HG02763 (cell line): Measurements from ENCODE around the gene GUCY1B1.
A peak's percentile ranks its signal among the peaks of the same experiment; 100 is the strongest.

ENCODE experiments used
- ATAC-seq: cut with Tn5 transposase; IDR thresholded peaks from one replicate; pipeline ENCODE4 v1.9.1; 2021; ENCODE audit warnings: mild to moderate bottlenecking, moderate library complexity; ENCODE audit not compliant: unreplicated experiment

Gene GUCY1B1

DNA sequence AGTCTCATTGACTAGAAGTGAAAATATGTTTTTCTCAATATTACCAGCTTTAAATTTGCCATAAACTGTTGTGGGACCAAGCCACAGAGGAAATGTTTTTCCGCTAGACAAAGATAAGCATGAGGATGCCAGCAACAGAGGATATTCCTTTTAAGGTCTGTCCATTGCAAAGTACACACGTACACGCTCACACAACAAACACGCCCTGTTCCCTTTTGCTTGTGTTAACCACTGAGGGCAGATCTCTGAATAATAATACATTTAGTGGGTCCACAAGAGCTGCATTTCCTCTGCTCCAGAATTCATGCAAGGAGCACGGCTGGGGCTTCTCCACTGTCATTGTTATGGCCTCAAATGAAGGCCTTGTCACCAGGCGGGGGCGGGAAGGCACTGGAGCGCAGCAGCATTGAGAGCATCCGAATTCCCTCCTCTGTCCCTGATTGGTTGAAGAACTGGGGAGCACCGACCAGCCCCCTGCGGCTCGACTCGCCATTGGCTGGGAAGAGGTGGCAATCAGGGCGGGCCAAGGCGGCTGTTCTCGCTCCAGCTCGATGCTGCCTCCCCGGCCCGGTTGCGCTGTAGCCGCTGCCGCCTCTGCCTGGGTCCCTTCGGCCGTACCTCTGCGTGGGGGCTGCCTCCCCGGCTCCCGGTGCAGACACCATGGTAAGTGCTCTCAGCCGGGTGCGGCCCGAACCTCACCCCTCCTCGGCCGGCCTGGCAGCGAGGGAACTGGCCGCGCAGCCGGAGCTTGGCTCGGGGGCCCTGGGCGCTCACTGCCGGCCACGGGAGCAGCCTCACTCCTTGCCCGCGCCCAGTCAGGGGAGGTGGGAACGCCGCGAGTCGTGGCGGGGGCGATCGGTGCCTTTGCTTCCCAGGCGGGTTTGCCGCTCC lies at the start of gene GUCY1B1:
Gene GUCY1B1, plus strand, starts transcription at position 541 of the 891 bp plus-strand sequence. Its CDS starts 120 bp downstream, at position 661.
- ATAC-seq: peak; percentile 97

DNA sequence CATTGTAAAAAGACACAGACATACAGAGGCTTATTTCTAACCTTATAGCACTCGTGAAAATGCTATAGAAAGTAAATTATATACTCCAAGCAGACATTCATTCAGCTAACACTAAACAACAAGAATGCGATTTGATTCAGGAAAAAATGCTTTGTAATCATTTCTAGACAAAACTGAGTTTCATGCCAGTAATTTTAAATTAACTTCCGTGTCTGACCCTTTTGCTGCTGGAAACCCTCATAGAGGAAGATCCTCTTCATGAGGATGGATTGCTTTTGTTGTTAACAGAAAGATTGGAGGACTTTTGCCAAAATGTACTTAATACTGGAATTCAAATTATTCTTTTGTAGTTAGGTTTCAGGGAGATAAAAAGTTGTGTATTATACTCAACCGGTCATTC lies 48.9 kb upstream of the GUCY1B1 start:
- no peak for ATAC-seq

DNA sequence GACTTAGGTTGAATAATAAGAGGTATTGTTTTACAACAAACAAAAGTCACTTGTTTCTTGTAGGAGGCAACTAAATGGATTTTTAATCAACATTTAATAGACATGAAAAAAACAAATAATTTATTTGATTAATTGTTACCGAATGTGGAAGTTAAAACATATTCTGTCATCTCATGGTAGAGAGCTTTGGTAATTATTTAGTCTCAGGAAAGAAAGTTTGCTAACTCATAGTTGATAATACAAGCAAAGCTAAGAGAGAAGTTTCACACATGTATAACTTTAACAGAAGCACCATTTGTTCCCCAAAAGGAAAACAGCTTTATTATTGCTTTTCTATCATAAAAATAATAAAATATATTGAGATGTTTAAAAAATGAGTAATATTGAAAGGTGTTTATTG lies 47.3 kb upstream of the GUCY1B1 start:
- no peak for ATAC-seq

DNA sequence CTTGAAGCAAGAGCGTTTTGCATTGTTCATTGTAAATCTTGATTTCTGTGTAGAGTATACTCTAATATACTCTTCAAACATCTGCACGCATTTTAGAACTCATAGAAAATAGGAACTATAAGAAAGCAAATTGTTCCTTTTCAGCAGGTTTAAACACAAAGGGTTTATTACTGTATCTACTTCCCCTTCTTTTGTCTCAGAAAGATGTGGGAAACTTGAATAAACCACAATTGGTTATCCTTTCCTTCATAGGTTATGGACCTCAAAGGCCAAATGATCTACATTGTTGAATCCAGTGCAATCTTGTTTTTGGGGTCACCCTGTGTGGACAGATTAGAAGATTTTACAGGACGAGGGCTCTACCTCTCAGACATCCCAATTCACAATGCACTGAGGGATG lies 46.0 kb upstream of the GUCY1B1 start:
- no peak for ATAC-seq

DNA sequence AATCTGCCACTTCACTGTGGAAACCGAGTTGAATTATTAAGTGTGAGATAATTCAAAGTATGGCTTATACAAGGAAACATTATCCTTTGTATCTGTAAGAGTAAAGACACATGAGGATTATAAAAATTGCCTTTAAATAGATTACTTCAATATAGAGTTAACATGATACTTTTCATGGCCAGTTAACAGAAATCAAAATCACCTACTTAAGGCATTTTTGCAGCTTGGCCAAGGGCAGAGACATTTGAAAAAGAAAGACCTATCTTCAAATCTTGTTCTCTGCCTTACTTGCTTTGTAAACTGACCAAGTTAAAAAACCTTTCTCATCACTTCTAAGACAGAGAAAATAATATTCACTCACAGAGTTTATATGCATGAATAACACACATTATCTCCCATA lies 44.9 kb upstream of the GUCY1B1 start:
- ATAC-seq: no peak

DNA sequence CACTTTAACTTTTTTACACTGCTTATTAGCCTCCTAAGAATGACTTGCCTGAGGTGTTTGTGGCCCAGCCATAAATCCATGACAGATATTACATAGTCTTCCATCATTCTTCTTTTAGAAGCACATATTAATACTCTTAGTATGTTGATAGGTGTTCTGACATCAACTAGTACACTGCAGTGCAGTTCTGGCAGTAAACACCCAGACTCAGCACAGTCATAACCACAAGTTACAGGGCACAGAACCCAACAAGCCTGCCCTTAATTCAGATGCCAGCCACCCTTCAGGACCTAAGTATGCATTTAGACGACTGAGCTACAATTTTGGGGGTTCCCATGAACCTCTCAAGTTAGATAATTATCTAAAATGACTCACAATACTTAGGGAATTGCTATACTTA lies 36.5 kb upstream of the GUCY1B1 start:
- no peak for ATAC-seq

DNA sequence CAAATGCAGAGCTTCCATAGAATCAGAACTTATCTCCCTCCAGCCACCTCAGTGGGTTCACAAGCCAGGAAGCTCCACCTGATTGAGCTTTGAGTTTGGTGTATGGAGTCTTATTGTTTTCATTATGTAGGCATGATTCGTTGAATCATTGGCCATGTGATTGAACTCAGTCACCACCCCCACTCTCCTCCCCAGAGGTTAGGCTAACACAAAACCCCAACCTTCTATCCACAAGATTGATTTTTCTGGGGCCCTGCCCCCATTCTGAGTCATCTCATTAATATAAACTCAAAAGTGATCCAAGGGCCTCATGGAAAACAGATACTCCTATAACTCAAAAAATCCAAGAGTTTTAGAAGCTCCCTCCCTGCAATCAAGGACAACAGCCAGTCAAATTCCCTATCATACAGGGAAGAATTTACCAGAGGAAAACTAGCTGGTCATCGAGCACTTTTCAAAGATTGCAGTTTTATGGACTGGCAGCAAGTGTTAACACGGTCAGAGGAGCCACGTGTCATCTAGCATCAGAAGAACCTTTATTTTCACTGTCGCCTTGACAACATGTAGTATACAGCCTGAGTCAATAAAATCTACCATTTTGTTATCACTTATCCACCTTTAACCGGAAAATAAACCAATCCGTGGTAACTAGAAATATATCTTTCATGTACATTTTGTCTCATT lies 35.9 kb upstream of the GUCY1B1 start:
- ATAC-seq: no peak

DNA sequence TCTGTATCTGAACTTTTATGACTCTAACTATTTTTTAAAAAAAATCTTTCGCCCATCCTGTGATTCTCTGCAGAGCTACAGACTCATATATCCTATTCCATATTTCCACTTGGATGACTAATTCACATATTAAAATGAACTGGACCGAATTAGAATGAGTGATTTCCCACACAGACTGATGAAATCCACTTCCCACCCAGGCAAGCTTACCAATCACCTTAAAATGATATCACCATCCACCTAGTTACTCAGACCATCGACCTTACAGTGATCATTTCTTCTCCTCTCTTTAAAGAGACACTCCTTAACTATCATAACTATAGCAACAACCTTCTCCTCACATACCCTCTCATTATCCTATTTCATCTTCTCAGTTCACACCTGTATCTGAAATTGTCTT lies 34.1 kb upstream of the GUCY1B1 start:
- no peak for ATAC-seq

DNA sequence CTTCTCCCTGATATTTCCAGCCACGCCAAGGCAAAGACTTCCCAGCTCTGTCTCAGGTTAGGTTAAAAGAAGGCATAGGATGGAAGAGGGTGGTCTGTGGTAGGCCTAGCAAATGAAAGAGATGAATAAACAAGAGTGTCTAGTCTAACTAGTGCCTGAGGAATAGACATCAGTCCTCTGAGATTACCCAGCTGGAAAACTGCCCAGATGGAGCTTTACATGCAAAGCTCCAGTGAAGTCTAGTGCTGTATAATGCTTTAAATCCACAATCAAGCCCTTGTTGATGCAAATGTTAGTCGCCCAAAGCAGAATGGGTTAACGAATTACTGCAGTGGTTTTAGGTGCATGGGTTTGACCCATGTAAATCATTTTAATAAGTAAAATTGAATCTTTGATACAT lies 24.8 kb upstream of the GUCY1B1 start:
- no peak for ATAC-seq

DNA sequence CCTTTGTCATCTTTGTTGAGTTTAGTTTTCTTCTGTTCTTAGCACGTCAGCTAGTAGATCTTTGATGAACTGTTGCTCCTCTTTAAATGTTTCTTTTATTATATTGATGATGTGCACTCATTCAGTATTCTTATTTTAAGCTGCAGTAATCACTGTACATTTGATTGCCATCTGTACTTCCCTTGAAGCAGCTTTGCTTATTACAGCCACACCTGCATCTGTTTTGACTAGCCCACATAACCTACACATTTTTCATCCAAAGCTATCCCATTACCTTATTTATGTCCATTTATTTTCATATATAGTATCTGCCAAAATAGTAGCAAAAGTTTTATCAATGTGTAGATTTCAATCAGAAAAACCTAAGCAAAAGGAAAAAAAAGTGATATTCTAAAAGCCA lies 23.9 kb upstream of the GUCY1B1 start:
- ATAC-seq: no peak

DNA sequence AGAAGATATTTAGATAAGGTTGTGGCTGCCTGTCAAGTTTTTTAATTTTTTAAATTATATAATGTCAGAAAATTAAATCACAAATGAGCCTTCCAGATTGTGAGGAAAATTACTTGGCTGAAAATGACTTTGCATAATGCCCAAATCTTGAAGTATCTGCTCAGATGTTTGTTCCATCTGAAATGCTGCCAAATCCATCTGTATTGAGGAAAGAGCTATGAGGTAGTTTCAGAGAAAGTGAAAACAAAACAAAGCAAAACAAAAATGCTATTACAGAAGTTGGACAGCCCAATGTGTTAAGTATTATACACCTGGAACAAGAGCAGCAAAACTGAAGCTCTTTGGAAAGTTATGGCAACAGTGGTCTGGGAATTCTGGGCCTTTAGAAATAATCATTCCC lies 23.3 kb upstream of the GUCY1B1 start:
- no peak for ATAC-seq

DNA sequence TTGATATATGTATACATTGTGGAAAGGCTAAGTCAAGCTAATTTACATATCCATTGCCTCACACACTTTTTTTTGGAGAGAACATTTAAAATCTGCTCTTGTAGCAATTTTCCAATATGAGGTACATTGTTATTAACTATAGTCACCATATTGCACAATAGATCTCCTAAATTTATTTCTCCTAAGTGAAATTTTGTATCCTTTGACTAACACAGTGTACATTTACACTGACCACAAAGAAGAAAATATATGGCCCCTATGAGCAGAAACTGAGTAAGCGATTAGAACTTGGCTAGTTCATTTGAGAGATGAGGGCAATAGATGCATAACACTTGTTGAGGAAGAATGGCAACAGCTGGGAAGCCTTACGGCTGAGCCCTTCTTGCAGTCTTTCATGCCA lies 20.3 kb upstream of the GUCY1B1 start:
- no peak for ATAC-seq

DNA sequence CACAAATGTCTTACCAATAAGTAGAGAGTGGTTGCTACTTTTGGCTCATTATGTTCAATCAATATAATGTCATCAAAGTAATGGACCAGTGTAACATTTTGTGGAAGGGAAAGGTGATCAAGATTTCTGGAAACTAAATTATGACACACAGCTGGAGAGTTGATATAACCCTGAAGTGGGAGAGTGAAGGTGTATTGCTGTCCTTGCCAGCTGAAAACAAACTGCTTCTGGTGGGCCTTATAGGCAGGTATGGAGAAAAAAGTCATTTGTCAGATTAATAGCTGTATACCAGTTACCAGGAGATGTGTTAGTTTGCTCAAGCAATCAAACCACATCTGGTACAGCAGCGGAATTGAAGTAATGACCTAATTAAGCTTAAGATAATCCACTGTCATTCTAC lies 17.3 kb upstream of the GUCY1B1 start:
- ATAC-seq: no peak

DNA sequence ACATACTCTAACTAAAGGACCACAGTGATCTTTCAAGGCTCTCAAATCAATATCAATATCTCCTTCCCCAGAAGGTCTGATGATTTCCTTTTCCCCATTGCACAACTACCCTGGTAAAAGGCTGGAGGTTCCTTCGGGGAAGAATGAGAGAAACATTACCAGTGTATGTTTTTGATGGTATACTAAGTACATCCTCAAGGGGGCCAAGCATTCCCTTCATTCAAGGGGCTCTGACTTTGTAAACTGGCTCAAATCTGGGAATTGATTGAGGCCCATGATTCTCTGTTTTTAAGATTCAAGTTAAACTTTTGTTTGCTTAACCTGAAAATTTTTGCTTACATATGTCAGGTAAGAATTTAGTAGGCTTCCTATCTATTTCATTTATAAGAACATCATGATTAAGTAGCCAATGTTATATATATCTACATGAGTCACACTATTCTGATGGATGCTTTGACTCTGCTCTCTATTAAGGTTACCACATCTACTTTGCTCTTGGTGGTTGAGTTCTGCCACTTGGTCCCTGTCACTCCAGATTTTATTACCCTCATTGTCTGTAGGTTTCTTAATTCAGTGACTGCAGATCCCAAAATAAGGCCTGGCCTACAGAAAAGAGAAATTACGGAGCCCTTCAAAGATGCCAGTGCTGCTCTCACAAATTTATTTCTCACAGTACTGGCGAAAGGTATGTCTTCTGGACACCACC lies 16.4 kb upstream of the GUCY1B1 start:
- no peak for ATAC-seq

DNA sequence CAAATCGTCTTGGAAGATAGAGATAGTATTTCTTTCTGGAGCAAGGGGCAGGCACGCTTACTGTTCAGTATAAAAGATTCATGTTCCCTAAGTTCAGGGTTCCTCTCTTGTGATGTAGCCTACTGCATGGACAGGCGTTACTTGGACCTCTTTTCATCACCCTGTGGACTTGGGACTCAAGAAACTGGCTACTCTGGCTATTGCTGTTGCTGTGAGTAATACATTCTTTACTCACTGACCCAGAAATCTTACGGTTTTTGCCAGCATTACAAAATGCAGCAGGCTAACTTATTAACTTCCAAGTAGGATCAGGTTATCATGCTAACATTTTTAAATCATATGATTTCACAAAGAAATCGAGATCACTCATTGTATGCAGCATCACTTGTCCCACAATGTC lies 12.8 kb upstream of the GUCY1B1 start:
- no peak for ATAC-seq

DNA sequence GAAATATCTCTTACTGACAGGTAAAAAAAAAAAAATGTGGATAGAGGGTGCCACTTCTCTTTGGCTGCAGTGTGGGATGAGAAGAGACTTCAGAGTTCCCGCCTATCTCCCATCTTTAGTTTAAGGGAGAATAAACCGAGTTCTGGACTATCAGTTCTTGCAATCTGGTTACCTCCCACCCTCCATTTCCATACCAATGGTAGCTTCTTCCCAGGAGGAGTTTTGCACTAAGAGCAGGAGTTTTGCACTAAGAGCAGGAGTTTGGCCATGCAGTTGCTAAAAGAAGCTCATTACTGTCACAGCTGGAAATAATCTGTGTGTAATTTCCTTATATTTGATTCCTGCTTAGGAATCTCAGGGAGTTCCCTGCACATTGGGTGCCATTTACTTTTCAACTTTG lies 10.8 kb upstream of the GUCY1B1 start:
- no peak for ATAC-seq

DNA sequence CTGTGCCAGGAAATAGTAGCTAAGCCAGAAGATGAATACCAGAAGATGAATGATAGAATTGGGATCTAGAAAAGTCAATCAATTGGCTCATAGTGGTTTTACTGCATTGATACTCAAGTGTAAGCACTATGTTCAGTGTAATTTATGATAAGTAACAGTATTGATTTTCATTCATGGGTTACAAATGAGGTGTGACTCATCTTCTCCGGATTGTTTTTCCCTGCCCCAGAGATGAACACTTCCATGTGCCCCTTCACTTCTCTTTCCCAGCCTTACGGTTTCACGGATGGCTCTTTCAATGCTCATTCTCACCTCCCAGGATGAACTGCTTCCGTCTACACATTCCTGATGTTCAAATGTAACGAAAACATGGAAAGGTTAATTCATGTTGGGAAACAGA lies 9.8 kb upstream of the GUCY1B1 start:
- ATAC-seq: no peak

DNA sequence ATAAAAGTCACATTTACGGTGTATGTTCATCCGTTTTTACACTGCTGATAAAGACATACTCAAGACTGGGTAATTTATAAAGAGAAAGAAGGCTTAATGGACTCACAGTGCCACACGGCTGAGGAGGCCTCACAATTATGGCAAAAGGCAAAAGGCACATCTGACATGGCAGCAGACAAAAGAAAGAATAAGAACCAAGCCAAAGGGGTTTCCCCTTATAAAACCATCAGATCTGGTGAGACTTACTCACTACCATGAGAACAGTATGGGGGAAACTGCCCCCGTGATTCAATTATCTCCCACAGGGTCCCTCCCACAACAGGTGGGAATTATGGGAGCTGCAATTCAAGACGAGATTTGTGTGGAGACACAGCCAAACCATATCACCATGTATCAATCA lies 7.3 kb upstream of the GUCY1B1 start:
- no peak for ATAC-seq

DNA sequence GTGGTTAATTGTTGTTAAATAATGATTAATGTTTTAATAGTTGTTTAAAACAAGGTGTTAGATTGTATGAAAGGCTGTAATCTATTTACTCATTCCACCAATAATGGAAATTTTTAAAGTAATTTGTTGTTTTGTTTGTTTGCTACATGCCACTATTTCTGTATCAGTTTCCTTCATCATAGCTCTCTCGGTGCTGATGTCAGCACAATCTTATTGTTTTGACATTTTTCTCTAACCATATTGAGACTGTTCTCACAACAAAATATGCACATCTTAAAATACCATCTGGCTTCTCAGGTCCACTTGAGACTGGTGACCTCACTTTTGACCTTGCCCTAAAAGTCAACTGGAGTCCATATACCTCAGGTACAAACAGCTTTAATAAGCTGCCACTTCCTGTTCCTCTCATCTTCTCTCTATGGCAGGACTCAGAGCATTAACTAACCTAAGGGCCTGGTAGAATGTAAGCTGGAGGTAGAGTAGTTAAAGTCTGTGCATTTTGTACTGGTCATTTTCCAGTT lies 1.0 kb upstream of the GUCY1B1 start:
- ATAC-seq: no peak

DNA sequence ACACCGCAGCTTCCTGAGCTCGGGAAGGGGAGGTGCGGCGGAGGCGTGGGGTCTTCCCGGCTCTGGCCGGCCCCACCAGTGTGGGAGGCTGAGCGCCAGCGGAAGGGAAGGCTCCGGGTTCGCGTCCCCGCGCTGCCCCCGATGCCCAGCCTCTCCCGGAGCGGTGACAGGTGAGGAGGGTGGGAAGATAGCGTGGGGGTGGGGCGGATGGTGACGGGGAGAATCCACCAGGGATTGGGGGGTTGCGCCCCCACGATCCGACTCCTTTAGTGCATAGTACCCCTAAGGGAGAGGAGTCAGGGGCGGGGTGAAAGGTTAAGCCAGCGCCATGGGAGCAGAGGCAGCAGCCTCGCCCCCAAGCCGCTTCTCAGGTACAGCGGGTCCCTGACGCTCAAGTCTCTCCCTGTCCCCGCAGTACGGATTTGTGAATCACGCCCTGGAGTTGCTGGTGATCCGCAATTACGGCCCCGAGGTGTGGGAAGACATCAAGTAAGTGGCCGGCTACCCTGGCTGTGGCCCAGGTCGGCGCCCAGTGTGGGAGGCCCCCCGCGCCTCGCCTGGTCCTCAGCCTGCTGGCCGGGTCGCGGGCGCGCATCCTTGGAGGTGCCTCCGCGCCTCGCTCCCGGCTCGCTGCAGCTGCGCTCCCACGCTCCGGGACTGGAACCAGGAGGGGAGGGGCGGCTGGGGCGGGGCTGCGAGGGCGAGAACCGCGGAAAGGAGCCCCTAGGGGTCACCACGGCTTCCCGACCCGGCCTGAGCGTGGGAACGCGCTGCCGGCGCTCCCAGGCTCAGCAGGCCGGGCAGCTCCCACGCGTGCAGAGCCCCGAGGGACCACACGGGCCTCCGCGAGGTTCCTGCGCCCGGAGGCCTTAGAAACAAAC lies 791 bp downstream of the GUCY1B1 start:
- ATAC-seq: peak; percentile 20

DNA sequence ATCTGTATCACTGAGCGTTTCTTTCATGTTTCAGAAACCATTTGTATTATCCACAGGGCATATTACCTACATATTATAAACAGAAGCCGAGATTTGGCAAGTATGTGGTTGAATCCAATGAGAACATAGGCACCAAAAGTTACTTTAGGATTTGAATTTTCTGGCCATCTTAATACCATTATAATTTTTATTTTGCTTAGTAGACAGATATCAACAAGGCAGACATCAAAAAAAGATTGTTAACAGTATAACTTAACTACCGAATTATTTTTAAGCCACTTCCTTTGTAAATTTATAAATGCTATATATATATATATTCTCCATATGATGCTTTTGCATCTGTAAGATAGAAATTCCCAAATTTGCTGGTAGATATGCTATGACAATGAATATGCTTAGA lies 2.2 kb downstream of the GUCY1B1 start:
- no peak for ATAC-seq
